NB4 (cell line): ENCODE data around the gene LDLRAD3.
A peak's percentile ranks its signal among the peaks of the same experiment; 100 is the strongest.

Experiments used
- DNase-seq: peaks from one replicate; pipeline ENCODE4 v3.0.0; 2010; ENCODE audit warnings: low read depth
- H3K4me3 ChIP-seq: one replicate; pipeline ENCODE4 v1.5.1; 2011; ENCODE audit warnings: mild to moderate bottlenecking, low read depth, low read length, moderate library complexity
- CTCF ChIP-seq: IDR thresholded peaks from one replicate; pipeline ENCODE4 v1.5.1; 2012; ENCODE audit warnings: low read depth, low read length
- MYC ChIP-seq: IDR thresholded peaks from 2 replicates; pipeline ENCODE4 v1.6.1; 2011; ENCODE audit warnings: low read depth, low read length
- POLR2A ChIP-seq: IDR thresholded peaks from 2 replicates; pipeline ENCODE4 v1.6.1; 2011; ENCODE audit warnings: mild to moderate bottlenecking; ENCODE audit not compliant: insufficient read length; ENCODE audit errors: extremely low read depth
- TF ChIP-seq, protein P1 (sequence below): IDR thresholded peaks from 2 replicates; pipeline ENCODE4 v1.6.1; 2011; ENCODE audit warnings: low read depth, low read length

The LDLRAD3 gene

DNA sequence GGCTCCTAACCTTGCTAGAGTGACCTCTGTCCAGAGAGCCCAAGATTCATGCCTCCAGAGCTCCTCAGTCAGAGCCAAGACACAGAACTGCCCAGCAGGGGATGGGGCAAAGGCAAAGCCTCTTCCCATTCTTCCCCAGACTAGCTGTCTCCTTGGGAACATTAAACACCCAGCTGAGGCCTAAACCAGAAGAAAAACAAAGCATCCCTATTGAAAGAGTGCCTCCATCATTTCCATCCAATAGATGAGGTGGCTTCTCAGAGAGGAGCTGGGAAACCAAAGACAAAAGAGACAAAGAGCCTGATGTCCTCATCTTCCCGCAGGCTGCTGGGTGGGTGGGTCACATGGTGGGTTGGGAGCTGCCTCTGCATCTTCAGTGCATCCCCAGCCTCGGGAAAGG lies 308.0 kb downstream of the LDLRAD3 start:
- no peak overlapping the region for H3K4me3 ChIP-seq
- DNase-seq: no peak
- TF ChIP-seq CTCF: no peak
- TF ChIP-seq MYC: no peak
- TF ChIP-seq, protein P1, sequence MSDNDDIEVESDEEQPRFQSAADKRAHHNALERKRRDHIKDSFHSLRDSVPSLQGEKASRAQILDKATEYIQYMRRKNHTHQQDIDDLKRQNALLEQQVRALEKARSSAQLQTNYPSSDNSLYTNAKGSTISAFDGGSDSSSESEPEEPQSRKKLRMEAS: no peak
- no peak for TF ChIP-seq POLR2A

GRCh38 chr11:36253238-36253637 lies 309.4 kb downstream of the LDLRAD3 start:
- DNase-seq: no peak
- TF ChIP-seq POLR2A (no peak), MYC (no peak), CTCF (no peak)
- TF ChIP-seq, protein P1: no peak
- no peak overlapping the region for H3K4me3 ChIP-seq

DNA sequence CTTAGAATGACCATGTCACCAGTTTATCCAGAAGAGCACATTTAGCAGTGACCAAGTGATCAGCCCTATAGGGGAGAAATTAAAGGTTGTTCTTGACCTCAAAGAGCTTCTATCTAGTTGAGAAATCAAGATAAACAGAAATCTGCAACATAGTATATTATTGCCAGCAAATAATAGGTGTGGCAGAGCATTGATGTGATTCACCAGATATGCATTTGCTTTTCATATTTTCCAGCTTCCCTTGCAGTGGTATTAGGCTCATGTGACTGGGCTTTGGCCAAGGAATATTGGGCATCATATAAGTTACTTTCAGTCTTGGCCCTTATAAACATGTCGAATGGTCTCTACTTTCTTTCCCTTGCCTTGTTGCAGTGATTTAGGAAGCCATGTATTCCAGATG lies 310.9 kb downstream of the LDLRAD3 start:
- no peak for DNase-seq
- H3K4me3 ChIP-seq: no peak overlapping the region
- TF ChIP-seq POLR2A: no peak
- TF ChIP-seq CTCF: no peak
- TF ChIP-seq, protein P1: no peak
- TF ChIP-seq MYC: no peak

GRCh38 chr11:36257351-36257750 lies 313.5 kb downstream of the LDLRAD3 start:
- no peak for DNase-seq
- H3K4me3 ChIP-seq: no peak overlapping the region
- TF ChIP-seq, protein P1: no peak
- TF ChIP-seq MYC (no peak), CTCF (no peak), POLR2A (no peak)

DNA sequence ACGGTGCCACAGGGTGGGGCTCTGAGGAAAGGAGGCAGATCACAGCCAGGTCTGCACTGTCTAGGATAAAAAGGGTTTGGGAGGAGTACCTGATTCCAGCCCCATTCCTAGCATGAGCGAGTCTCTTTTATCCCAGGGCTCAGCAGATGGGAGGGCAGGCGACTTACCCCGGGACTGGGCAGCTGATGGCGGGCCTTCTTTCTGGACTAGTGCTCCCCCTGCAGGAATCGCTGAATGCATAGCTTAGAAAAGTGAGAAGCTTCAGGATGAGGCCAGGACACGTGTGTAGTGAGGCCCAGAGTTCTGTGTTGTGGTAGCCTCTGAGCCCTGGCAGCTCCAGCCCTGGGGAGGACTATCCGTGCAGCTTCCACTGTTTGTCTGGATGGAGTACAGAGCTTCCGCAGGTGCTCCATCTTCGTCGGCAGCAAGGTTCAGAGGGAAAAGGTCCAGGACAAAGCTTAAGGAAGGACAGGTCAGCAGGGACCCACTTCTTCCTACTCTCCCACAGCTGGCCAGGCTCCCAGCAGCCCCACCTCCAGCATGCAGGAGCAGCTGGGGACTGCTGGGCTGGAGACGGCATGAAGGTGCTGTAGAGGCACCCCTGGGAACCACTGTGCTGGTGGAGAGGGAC lies 315.0 kb downstream of the LDLRAD3 start:
- DNase-seq: peak; percentile 57
- TF ChIP-seq, protein P1: no peak
- TF ChIP-seq CTCF: peak; percentile 58
- no peak overlapping the region for H3K4me3 ChIP-seq

GRCh38 chr11:36261094-36261493 lies 317.2 kb downstream of the LDLRAD3 start:
- DNase-seq: no peak
- TF ChIP-seq MYC: no peak
- no peak for TF ChIP-seq POLR2A
- TF ChIP-seq, protein P1: no peak
- no peak for TF ChIP-seq CTCF
- H3K4me3 ChIP-seq: no peak overlapping the region
